Stimulated activated CD8-positive, alpha-beta memory T cell treated with anti-CD3 and anti-CD28 coated beads, Interleukin-2, amount 100 ng/mL, for 48 hours (primary cell): ENCODE measurements around the gene MAD1L1.

Experiments used
- DNase-seq, 2 donors: peaks; one replicate each; pipeline ENCODE4 v3.0.0-alpha.2; 2020; ENCODE audit warnings: low read depth in 2 of 2

The MAD1L1 gene

DNA sequence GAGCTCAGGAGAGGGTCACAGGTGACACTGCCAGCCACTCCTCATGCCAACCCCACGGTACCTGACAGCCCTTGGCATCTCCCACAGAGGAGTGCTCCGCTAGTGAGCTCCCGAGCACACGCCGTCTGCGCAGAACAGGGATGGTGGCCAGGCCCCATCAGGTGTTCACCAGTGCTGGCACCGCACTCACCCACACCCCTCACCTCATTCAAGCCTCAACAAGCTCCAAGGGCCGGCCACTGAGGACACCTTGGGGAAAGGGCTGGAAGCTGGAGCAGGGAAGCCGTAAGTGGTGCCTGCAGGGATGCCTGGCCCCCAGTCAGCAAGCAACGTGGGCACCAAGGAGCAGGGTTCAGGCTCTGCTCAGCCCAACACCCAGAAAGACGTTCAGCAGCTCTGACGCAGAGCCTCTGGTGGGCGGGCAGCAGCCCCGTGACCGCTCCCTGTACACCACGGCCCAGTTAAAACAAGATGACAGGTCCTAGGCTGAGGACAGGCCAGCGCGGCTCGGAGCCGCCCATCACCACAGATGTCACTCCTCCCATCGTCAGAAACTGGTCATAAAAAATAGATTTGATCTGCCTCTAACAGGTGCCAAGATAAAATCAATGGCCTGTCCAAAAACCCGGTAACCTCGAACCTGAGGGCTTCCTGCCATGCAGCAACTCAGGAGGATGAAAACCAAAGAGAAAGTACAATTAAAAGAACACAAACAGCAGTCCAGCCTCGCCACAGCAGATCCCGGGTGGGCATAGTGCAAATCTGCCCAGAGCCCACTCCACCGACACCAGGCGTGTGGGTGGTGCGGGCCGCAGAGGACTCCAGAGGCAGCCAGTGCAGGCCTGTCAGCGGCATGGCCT is 275.9 kb downstream of the MAD1L1 start:
- no peak for DNase-seq

DNA sequence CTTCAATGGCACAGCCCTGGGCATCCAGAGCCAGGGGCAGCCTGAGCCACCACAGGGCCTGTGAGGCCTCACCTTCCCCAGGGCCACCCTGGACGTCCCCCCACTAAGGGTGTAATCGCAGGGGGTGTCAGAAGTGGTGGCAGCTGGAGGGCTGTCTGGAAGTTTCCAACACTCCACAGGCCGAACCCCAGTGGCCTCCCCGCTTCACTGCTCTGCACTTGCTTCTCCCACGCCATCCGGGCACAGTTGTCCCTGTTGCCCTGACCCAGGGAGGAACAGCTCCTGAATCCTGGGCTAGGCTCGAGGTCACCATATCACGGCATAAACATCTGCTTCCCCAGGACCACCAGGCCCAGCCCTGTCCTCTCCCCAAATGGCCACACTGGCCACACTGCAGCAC is 276.6 kb downstream of the MAD1L1 start:
- DNase-seq = no peak

DNA sequence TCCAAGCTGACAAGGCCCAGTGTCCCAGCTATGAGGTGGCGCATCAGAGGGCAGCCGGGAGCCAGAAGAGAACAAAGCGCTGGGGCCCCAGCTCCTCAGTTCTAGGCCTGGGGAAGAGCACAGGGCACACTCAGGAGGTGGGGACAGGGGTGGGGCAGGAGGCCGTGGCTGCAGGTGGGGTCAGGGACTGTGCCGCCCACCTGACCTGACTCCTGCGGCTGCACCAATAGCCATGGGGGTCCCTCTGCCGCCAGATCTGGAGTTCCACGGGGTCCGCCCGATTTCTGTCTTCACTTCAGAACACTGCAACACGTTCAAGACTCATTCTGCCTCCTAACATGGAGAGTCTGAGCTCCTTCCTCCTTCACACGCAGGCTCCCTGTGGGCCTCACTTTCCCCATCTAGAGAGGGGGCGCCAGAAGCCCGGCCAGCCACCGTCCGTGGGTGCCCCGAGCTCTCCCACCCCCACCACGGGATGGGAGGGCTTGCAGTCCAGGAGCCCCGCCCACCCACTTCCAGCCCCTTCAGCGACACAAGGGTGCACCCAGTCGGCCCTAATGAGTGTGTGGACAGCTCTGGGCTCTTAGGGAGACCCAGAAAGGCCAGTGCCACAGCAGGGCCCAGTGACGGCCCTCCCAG is 278.3 kb downstream of the MAD1L1 start:
- DNase-seq = no peak

DNA sequence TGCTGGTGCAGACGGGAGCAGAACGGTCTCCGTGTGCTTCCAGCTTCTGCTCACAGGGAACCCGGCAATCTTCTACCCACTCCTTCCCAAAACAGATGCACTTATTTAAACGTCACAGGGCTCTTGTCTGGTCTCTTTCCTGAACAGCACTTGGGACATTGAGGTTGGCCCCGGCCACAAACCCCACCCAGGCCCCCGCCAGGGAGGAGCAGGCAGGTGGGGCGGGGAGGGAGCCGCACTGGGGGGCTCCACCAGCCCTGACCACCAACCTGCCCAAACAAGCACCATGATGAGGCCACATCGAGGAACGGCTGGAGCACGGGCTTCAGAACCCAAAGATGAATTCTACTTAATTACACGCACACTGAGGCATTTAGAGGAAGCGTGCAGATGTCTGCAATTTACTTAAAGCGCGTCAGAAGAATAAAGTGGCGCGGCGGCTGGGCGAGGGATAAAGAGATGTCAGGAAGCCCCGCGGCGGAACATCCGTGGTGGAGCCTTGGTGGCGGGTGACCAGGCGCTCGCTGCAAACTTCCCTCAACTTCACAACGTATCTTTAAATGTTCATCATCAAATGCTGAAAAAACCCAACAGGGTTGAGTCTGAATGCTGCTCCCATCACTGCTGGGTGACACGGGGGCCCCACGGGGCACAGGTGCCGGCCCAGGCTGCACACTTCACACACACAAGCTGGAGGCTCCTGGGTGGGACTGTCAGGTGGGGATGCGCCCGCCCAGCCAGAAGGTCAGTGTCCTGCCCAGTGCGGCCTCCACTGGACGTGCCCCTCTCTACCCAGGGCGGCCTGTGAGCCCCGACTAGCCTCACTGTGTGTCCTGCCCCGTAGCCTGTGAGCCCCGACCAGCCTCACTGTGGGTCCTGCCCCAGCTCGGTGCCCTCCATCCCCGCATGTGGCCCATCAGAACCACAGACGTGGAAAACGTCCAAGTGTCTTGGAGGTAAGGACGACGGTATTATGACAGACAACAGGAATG is 279.2 kb downstream of the MAD1L1 start:
- no peak for DNase-seq

DNA sequence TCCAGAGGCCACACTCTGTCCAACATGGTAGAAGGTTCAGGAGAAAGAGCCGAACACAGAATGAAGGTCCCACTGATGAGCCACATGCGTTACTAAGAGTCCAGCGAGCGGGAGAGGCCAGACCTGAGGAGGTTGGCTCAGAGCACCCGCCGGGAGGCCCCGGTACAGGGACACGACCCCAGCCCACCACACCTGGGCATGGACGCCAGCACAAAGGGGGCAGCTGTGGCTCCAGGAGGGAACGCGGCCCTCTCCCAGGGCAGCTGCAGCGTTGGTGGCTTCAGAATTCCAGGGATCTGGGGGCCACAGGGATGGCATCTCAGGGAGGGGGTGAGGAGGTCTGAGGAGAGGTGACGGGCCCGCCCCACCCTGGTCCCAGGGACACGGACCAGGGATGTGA is 280.0 kb downstream of the MAD1L1 start:
- DNase-seq = no peak

DNA sequence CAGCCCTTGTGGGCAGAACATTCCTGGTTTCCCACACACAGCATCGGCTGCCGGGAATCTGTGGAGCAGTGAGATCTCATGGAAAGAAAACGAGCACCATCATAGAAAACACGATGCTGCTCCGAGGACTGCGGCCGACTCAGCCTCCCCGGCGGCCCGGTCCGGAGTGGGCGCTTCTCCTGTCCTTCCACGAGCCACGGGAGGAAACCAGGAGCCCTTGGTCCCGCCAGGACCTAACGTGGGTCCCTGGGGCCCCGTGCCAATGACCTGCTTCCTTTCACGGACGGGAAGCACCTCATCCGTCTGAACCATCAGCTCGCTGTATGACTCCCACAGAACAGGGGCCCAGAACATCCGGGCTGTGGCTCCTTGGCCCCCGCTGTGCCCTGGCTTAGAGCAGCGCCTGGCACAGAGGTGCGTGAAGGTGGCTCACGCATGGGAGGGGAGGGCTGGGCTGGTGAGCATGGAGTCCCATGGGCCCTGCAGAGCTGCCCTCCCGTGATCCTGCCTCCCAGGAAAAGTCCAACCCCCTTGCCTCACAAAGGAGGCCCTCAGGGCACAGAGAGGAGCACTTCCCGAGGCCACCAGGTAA is 280.5 kb downstream of the MAD1L1 start:
- no peak for DNase-seq

DNA sequence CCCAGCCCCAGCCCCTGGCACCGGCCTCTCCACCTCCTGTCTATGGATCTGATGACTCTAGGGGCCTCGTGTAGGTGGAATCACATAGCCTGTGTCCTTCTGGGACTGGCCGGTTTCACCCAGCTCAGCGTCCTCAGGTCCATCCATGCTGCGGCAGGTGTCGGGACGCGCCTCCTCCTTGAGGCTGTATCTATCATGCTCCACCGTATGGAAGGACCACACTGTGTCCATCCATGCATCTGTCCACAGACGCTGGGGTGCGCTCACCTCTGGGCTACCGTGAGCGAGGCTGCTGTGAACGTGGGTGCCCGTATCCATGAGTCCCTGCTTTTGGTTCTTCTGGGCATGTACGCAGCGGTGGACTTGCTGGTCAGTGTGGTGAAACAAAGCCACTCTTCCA is 281.1 kb downstream of the MAD1L1 start:
- DNase-seq = no peak

DNA sequence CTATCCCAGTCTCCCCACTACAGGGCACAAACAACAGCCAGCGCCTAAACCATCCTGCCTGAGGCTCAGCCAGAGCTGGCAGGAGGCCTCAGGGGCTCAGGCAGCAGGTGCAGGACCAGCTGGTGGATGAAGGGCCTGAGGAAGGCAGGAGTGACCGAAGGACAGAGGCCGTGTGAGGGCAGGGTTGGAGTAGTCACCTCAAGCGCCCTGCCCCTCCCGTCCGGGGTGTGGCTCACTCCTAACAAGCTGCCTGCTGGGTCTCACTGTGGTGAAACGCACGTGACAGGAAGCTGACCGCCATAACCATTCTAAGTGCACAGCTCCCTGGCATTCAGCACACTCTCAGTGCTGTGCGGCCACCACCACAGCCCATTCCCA is 281.6 kb downstream of the MAD1L1 start:
- DNase-seq = no peak

DNA sequence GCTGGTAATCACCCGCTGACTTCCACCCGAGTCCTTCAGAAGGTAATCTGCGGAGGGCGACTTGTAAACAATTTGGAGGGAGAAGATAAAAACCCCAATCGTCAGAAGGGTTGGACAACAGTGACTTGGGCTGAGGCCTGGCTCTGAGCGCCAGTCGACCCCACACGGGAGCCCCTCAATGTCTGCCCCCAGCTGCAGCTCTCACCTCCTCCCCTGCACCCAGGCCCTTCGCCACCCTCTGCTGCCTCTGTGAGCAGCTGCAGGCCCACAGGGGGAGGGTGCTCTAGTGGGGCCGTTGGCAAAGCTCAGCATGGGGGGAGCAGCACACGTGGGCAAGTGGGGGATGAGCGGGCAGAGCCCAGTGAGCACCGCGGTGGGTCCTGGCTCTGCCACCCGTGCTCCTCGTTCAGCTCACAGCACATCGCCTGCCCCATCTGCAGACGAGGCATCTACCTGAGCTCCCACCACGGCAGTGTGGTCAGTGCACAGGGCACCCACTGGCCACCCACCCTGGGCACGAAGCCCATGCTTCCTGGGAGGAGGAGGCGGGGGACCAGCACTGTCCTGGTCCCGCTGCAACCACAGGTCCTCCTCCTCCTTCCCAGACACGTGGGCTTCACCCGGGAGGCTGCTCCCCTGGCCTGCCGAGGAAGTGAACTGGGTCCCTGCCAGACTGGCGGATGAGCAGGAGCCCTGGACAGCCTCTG is 282.1 kb downstream of the MAD1L1 start:
- DNase-seq = no peak

DNA sequence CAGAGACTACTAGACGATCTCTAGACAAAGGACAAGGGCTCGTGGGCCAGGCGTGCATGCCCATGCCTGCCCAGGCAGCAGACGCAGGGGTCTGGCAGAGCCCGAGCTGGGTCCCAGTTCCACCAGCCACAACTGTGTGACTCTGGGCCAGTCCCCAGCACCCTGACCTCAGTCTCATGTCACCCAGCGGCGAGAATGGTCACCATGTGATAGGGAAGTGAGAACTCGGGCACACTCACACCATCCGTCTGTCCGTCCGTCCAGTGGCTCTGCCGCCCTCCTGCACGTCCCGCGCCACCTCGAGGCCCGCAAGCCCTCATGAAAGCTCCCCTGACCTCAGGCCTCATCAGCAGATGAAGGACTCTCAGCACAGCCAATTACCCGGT is 282.7 kb downstream of the MAD1L1 start:
- no peak for DNase-seq

DNA sequence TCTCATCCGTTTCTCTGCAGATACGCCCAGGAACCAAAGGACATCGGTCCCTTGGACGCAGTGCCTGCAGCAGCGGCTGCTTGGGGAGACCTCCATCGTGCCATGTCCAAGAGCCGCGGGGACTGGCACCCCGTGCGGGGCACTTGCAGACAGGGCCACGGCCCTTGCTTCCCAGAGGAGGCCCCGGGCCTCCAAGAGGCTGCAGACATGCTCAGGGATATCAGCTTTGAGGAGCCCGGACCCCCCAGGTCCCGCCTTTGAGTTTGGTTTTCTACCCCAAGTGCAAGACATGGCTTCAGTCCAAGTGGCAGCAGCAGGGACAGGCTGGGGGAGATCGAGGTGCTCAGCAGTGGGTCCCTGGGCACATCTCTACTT is 283.1 kb downstream of the MAD1L1 start:
- DNase-seq = no peak

DNA sequence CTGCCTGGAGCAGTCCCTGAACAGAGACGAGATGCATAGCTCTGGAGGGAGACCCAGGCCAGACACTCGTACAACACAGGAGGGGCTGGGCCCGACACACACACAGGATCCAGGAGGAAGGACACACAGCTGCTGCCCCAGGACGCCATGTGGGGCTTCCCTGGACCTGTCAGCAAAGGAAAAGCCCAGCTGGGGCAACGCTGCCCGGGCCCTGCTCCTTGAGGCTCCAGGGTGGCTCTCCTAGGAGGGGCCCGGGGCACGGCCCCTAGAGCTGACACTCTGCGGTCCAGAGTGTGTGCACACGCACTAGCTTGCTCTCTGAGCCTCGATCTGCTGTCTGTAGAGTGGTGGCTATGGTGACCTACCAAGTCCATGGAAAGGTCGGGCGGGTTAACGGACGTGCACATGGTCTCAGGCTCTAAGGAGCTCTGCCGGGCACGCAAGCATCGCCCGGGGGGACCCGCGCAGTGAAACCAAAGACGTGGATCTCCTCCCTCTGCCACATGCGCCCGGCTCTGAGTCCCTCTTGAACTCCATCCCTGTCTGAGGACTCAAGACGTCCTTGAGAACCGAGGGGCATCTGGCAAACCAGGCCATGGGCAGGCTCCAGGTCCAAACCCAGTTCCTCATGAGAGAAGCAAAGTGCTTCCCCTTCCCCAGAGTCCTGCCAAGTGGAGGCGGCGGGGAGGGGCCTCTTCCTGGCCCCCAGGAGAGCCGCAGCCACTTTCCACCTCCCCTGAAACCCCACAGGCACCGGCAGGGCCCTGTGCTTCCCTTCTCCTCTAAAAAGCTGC is 283.7 kb downstream of the MAD1L1 start:
- DNase-seq = no peak

DNA sequence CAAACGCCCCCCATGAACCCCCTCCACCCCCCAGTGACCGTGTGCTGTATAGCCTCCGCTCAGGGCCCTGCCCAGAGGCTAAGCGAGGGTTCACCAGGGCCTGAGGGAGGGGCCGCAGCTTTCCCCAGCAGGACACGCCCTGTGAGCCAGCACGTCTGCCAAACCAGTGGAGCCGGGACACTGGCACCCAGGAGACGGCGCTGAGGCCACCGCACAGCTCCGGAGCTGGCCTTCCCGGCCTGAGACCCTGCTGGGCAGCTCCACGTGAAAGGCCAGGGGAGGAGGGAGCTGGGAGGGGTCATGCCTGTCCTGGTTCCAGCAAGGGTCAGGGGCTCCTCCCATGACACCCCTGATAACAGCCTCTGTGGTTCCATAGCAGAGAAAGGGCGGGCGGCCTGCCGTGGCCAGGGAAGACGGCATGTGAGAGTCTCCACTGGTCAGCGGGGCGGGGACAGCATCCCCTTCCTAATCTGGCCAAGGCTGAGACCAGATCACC is 284.4 kb downstream of the MAD1L1 start:
- no peak for DNase-seq

DNA sequence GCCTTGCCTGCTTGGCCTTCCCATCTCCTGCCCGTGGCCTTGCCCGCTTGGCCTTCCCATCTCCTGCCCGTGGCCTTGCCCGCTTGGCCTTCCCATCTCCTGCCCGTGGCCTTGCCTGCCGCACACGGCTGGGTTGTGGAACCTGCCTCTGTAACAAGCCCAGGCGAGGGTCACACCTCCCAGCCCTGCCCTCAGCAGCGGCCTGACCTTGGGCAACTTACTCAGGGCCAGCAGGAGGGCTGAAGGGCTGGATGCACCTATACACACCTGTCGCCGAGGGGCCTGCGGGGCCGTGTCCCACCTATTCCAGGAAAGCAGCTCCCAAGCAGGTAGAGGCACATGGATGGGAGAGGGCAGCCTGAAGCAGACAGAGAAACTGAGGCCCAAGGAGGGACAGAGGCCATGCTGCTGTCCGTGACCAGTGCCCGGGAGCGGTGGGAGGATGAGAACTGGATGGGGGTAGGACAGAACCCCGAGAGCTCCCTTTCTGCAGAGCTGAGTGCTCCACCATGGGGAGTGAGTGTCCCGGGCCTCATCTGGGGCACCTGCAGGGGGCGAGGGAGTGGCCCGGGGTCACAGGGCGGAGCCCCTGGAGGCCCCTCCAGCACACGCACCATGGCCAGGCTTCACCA is 285.0 kb downstream of the MAD1L1 start:
- DNase-seq = no peak

DNA sequence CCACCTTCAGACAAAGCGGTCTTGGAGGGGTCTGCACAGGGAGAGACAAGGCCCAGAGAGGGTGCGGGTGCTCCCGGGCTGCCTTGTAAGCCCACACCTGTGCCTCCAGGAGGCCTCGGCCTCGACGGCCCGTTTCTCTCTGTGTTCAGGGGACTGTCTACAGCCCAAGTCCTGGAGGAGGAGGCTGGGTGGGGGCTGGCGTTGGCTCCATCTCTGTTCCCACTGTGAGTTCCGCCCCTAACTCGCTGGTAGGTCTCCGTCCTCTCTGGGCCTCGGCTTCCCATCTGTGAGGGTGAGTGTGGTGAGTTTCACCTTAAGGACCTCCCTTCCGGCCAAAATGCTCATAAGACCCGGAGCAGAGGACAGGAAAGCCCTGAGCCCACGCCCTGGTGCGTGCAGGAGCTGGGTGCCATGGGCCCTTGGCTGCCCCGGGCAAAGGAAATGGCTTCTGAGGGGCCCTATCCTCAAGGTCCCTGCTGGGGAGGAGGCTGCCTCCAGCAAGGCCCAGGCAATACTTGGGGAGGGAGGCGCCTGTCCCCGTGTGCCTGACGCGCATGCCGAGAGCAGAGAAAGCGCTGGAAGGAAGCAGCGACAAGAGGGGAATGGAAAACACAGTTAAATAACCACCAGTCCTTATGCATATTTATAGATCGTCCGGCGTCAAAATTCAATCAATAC is 285.8 kb downstream of the MAD1L1 start:
- DNase-seq = no peak

DNA sequence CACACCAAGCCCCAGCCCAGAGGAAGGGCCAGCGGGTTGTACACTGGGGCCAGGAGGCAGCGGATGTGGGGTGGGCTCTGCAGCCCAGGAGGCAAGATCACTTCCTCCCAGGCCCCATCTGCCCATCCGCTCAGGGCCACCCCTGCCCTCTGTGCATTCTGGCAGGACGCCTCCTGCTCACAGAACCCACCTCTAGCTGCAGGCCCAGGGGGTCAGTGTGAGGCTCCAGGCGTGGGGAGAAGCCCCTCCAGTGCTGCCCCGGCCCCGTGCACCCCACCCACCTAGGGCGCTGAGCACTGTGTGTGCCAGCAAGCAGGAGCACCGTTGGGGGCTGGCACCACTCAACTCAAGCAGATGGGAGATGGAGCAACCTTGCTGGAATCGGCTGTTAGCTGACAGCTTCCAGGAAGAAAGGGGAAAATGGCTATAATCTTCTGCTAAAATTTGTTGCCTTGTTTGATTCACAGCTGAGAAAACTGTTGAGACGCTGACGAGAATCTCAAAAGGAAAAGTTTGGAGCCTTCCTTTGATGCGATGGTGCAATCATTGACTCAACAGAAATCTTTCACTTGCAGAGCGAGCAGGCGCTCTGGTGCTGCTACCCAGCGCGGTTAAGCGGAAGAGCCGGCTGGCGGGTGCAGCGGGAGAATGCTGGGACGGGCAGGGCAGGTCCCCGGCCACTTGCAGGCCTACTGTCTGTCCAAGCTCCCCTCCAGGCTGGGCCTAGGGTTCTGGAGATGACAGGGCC is 286.5 kb downstream of the MAD1L1 start:
- no peak for DNase-seq

DNA sequence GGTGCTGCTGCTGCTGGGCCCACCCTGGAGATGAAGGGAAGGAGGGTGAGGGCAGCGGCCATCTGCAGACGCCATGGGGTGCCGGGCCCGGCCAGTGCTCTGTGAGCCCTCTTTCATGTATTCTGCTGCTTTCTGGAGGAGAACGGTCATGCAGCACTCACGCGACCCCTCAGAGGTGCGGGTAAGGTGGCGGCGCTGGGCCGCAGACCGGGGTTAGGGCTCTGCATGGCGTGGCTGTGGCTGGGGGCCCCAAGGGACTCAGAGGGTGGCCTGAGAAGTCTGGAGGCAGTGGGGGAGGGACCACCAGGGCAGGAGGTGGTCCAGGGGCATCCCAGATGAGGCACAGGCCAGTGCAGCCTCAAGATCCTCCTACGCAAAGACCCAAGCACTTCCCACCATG is 287.2 kb downstream of the MAD1L1 start:
- no peak for DNase-seq

DNA sequence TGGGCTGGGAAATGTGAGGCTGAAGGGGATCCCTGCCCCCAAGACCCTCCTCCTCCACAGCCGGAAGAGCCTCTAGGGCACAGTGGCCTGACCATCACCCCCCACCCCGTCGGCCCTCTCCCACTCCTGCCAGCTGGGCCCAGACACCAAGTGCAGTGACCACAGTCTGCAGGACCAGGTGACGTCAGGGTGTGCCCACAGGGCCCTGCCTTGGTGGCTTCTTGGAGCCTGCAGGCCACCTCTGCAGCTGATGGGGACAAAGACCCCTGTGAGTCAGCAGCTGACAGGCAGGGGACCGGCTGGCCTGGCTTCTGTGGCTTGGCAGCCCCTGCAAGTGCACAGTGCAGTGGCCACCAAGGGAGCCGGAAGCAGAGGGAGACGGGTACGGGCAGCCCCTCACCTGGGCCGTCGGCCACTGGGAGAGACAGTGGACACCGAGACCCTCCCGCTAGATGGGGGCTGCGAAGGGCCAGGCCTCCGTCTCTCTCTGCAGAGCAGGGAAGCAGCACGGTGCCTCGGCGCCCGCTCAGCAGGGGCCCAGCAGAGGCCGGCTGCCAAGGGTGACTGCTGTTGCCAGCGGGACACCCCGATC is 288.0 kb downstream of the MAD1L1 start:
- no peak for DNase-seq
